Measurements from ENCODE around the gene SEPTIN11.

SEPTIN11 gene

GRCh38 chr4:76997077-76997476 is 47.5 kb downstream of the SEPTIN11 start:
- no peak for TF ChIP-seq CTCF (IDR thresholded peaks at IDR 0.05; ENCODE audit: low read depth, low read length)
- no peak overlapping the region for H3K4me3 ChIP-seq (ENCODE audit: low read depth, low read length)

GRCh38 chr4:76997532-76997931 is 48.0 kb downstream of the SEPTIN11 start:
- no peak for TF ChIP-seq CTCF (IDR thresholded peaks at IDR 0.05; ENCODE audit: low read depth, low read length)
- no peak overlapping the region for H3K4me3 ChIP-seq (ENCODE audit: low read depth, low read length)

- no peak for TF ChIP-seq CTCF (IDR thresholded peaks at IDR 0.05; ENCODE audit: low read depth, low read length)
These were observed 48.8 kb downstream of the SEPTIN11 start for GRCh38 chr4:76998251-76998901.

More at GRCh38 chr4:76998251-76998901, 48.8 kb downstream of the SEPTIN11 start:
- no peak overlapping the region for H3K4me3 ChIP-seq (ENCODE audit: low read depth, low read length)
